ENCODE results near the gene ASTN2.

Gene ASTN2

GRCh38 chr9:117414906-117415331 lies at the start of gene ASTN2:
TSS of gene ASTN2 (minus strand) at chr9:117415057. CDS start at chr9:117414938, 119 bp downstream.
- TF ChIP-seq ZFX (IDR thresholded peaks at IDR 0.05) (no peak), CTCF (conservative IDR thresholded peaks at IDR 0.05) (no peak)
- H3K27ac ChIP-seq: no peak within 1 kb of the TSS

GRCh38 chr9:117462861-117463260 lies 48.0 kb upstream of the ASTN2 start:
- TF ChIP-seq CTCF (conservative IDR thresholded peaks at IDR 0.05): no peak
- no peak for TF ChIP-seq ZFX (IDR thresholded peaks at IDR 0.05)

GRCh38 chr9:117461386-117461785 lies 46.5 kb upstream of the ASTN2 start:
- no peak for TF ChIP-seq ZFX (IDR thresholded peaks at IDR 0.05)
- no peak for TF ChIP-seq CTCF (conservative IDR thresholded peaks at IDR 0.05)
- H3K27ac ChIP-seq: no peak overlapping the region

More at GRCh38 chr9:117462861-117463260, 48.0 kb upstream of the ASTN2 start:
- H3K27ac ChIP-seq: no peak overlapping the region

GRCh38 chr9:117460743-117461142 lies 45.9 kb upstream of the ASTN2 start:
- H3K27ac ChIP-seq: no peak overlapping the region
- TF ChIP-seq ZFX (IDR thresholded peaks at IDR 0.05) (no peak), CTCF (conservative IDR thresholded peaks at IDR 0.05) (no peak)

- H3K27ac ChIP-seq: no peak overlapping the region
- TF ChIP-seq ZFX (IDR thresholded peaks at IDR 0.05) (no peak), CTCF (conservative IDR thresholded peaks at IDR 0.05) (no peak)
Observed at GRCh38 chr9:117459913-117460312, 45.1 kb upstream of the ASTN2 start.

GRCh38 chr9:117458066-117458465 lies 43.2 kb upstream of the ASTN2 start:
- H3K27ac ChIP-seq: no peak overlapping the region
- TF ChIP-seq CTCF (conservative IDR thresholded peaks at IDR 0.05) (no peak), ZFX (IDR thresholded peaks at IDR 0.05) (no peak)

GRCh38 chr9:117454711-117455110 lies 39.9 kb upstream of the ASTN2 start:
- TF ChIP-seq CTCF (conservative IDR thresholded peaks at IDR 0.05): no peak
- TF ChIP-seq ZFX (IDR thresholded peaks at IDR 0.05): no peak
- H3K27ac ChIP-seq: no peak overlapping the region
